ENCODE results near the gene MAF.

GRCh38 chr16:79587897-79588296 is 12.6 kb downstream of the MAF start:
- TF ChIP-seq GATA3 (IDR thresholded peaks at IDR 0.05; ENCODE audit: low read depth, low read length) (no peak), GATA2 (IDR thresholded peaks at IDR 0.05; ENCODE audit: low read depth, low read length) (no peak)
